ENCODE measurements around the gene KCNJ5.

Gene KCNJ5

DNA sequence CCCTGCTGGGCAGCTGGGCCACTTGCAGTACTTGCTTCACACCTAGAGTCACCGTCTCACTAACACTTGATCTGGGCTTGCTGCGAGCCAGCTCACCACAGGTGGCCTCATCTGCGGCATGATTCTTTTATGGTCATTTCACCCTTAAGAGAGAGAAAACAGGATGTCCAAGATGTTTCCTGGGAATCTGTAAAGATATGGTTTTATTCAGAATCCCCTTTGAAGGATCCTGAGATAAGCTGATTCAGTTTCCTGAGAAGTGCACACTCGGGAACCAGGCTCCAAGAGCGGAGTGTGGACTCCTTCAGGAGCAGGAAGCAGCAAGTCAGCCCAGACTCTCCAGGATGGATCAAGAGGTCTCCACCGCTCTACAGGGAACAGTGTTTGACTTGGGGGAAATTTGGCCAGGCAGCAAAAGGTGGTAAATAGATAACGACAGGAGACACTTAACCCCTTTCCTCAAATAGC lies 73.3 kb downstream of the KCNJ5 start:
- no peak for DNase-seq

- no peak for DNase-seq
These were observed 74.3 kb downstream of the KCNJ5 start for GRCh38 chr11:128965485-128965884.

DNA sequence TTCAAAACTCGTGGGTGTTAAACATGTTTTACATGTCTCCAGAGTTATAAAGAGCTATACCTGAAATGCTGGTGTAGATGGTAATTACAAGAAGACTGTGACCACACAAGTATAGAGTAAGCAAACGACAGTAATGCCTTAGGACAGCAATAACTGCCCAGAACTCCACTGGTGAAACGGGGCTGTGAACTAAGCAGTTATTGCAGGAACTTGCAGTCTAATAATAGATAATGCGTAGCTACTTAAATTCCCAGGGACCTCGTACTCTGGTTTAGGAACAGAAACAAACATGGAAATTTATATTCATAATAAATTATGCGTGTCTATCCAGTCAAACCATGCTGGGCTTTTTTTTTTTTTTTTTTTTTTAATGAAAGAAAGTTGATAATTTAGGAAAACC lies 76.4 kb downstream of the KCNJ5 start:
- no peak for DNase-seq

DNA sequence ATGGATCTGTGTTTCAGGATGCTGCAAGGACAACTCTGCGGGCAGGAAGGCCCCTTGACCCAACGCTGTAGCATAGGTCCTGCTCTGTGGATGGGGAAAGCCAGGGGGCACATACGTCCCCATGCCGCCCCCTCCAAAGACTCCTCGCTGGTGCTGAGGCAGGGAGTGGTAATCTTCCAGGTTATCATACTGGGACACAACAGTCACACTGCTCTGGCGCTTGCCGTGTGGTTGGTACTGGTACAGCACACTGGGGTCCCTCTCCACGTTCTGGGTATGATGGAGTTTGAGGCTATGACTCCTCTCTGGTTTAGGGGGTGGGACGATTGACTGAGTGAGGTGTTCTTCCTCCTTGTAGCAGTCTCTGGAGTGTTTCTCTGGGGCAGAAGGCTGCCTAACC lies 77.8 kb downstream of the KCNJ5 start:
- no peak for DNase-seq

Data from NCI-H1436 treated with DMSO at 0.1 percent for 48 hours (cell line).